Endothelial cell of umbilical vein (primary cell): ENCODE measurements around the gene BID. TPM values are rescaled to one million over a fixed set of nuclear protein-coding genes. Genes with fewer than 3 reads are reported as not detected.

Source experiments
- BruUV-seq: library from RNA; stranded (reverse); fragments of 400-500 nt; replicated peaks from 2 replicates; lab custom pipeline; 2021; lab: Mats Ljungman, UMichigan
- CTCF ChIA-PET: fragments of 300-600, 350-600 bp; sonication (Branson Sonifier 250); formaldehyde crosslinking; loops from one replicate; lab custom pipeline; 2021; ENCODE audit warnings: antibody characterized with exemption, inconsistent platforms; lab: Charles Lee
- POLR2A ChIA-PET: fragments of 300-600, 350-600 bp; sonication (Branson Sonifier 250); formaldehyde crosslinking; loops from one replicate; lab custom pipeline; 2021; ENCODE audit warnings: antibody characterized with exemption, inconsistent platforms; lab: Charles Lee
- DNase-seq: peaks from one replicate; pipeline ENCODE4 v3.0.0-alpha.2; 2011; ENCODE audit warnings: low read depth, low spot score
- FAIRE-seq: peaks from 2 replicates; lab custom pipeline; 2011; peaks lifted over from hg19 to GRCh38; lab: Jason Lieb, UNC
- H2AFZ ChIP-seq: 2 replicates; pipeline ENCODE4 v1.6.0; 2012; ENCODE audit warnings: low read depth, low read length, control low read depth, inconsistent platforms
- H3K27ac ChIP-seq: 2 replicates; pipeline ENCODE4 v1.5.1; 2011; ENCODE audit warnings: low read depth, mild to moderate bottlenecking, control low read depth, low read length, moderate library complexity; ENCODE audit not compliant: insufficient read depth
- H3K27me3 ChIP-seq, 2 experiments: 2 replicates each; pipeline versions ENCODE4 v1.6.0 to v1.6.1; 2011; ENCODE audit warnings: low read length in 2 of 2, mixed read lengths in 1 of 2; ENCODE audit not compliant: control insufficient read depth in 2 of 2, insufficient read depth in 2 of 2
- H3K36me3 ChIP-seq, 2 experiments: 2 replicates in 1 of 2; 3 replicates in 1 of 2; pipeline ENCODE4 v1.5.1; 2011; ENCODE audit warnings: low read length in 2 of 2, mild to moderate bottlenecking in 1 of 2, moderate library complexity in 1 of 2; ENCODE audit not compliant: control insufficient read depth in 2 of 2, insufficient read depth in 2 of 2; ENCODE audit errors: extremely low read depth in 1 of 2
- H3K4me1 ChIP-seq: 3 replicates; pipeline ENCODE4 v1.5.1; 2011; ENCODE audit warnings: mild to moderate bottlenecking, low read length; ENCODE audit not compliant: control insufficient read depth, insufficient read depth; ENCODE audit errors: extremely low read depth
- H3K4me2 ChIP-seq: 2 replicates; pipeline ENCODE4 v1.6.1; 2011; ENCODE audit warnings: low read length, control low read depth, mixed read lengths; ENCODE audit not compliant: insufficient read depth
- H3K4me3 ChIP-seq, 3 experiments: fragments of 200-600 bp in 1 of 3; sonication (generic), shearing (Covaris generic) in 1 of 3; replicated peaks in 1 of 3; 2 replicates each; pipeline ENCODE4 v1.5.1; 2011 to 2016; ENCODE audit warnings: control low read depth in 3 of 3, low read length in 3 of 3, mild to moderate bottlenecking in 2 of 3, inconsistent platforms in 1 of 3, low read depth in 1 of 3, moderate library complexity in 1 of 3; ENCODE audit not compliant: insufficient read depth in 1 of 3
- H3K79me2 ChIP-seq: 2 replicates; pipeline ENCODE4 v1.6.0; 2012; ENCODE audit warnings: low read length, inconsistent platforms; ENCODE audit not compliant: control insufficient read depth, insufficient read depth
- H3K9ac ChIP-seq: replicated peaks from 2 replicates; pipeline ENCODE3; 2011; ENCODE audit warnings: low read length, control low read depth; ENCODE audit not compliant: insufficient read depth; ENCODE audit errors: extremely low read depth
- H3K9me1 ChIP-seq: replicated peaks from 3 replicates; pipeline ENCODE4 v1.6.0; 2011; ENCODE audit warnings: mild to moderate bottlenecking, low read length; ENCODE audit not compliant: control insufficient read depth, insufficient read depth; ENCODE audit errors: extremely low read depth
- H3K9me3 ChIP-seq: replicated peaks from 2 replicates; pipeline ENCODE4 v1.5.1; 2012; ENCODE audit warnings: low read length, inconsistent platforms; ENCODE audit not compliant: control insufficient read depth, insufficient read depth
- H4K20me1 ChIP-seq: replicated peaks from 2 replicates; pipeline ENCODE3; 2011; ENCODE audit warnings: mild to moderate bottlenecking, low read length; ENCODE audit not compliant: control insufficient read depth, insufficient read depth; ENCODE audit errors: extremely low read depth
- EZH2 ChIP-seq: IDR thresholded peaks from 2 replicates; pipeline ENCODE4 v1.6.1; 2012; ENCODE audit warnings: borderline replicate concordance, low read depth, mild to moderate bottlenecking, moderate library complexity, low read length, inconsistent platforms; ENCODE audit not compliant: severe bottlenecking
- FOS ChIP-seq: IDR thresholded peaks from 2 replicates; pipeline ENCODE4 v1.6.1; 2011; ENCODE audit warnings: mild to moderate bottlenecking, low read length, moderate library complexity, borderline replicate concordance; ENCODE audit not compliant: insufficient read depth
- GATA2 ChIP-seq: IDR thresholded peaks from 2 replicates; pipeline ENCODE4 v1.7.0; 2011; ENCODE audit warnings: low read depth, mild to moderate bottlenecking, moderate library complexity, mixed read lengths, low read length; ENCODE audit not compliant: insufficient read length, insufficient read depth
- JUN ChIP-seq: IDR thresholded peaks from 2 replicates; pipeline ENCODE4 v1.6.1; 2011; ENCODE audit warnings: borderline replicate concordance, low read depth; ENCODE audit not compliant: insufficient read length, insufficient read depth
- MYC ChIP-seq: IDR thresholded peaks from one replicate; pipeline ENCODE4 v1.6.1; 2011; ENCODE audit warnings: mild to moderate bottlenecking, low read depth, low read length
- POLR2A ChIP-seq: IDR thresholded peaks from 2 replicates; pipeline ENCODE4 v1.6.1; 2012; ENCODE audit warnings: low read depth, mild to moderate bottlenecking, control low read depth, low read length
- POLR2AphosphoS5 ChIP-seq: IDR thresholded peaks from 2 replicates; pipeline ENCODE4 v1.6.1; 2012; ENCODE audit warnings: low read depth, mild to moderate bottlenecking, control low read depth, low read length, moderate library complexity; ENCODE audit not compliant: insufficient read depth
- dilution Hi-C: fragments of 300-500 bp; cut with MboI; formaldehyde crosslinking; loops from one replicate; pipeline ENCODE4 v1.15.0; 2019; ENCODE audit warnings: low sequenced_read_pairs; ENCODE audit not compliant: extremely low pct_ligation_motif_present
- intact Hi-C: fragments of 100-400 bp; cut with micrococcal nuclease; formaldehyde crosslinking; loops from one replicate; pipeline ENCODE4 v1.10.0; 2022
- polyA plus RNA-seq, 4 experiments: library from polyadenylated mRNA; depleted of rRNA in 3 of 4; stranded (reverse) in 3 of 4; unstranded in 1 of 4; fragments of >200 nt; gene quantifications; 2 replicates each; pipeline versions ENCODE4 v1.2.1 to v1.2.3, GENCODE V29; 2011 to 2012; ENCODE audit warnings: missing spikeins in 1 of 4
- total RNA-seq: library from RNA; stranded (reverse); gene quantifications from 2 replicates; pipeline ENCODE4 v1.2.3, GENCODE V29; 2021
- TF ChIP-seq, protein P1 (sequence below): IDR thresholded peaks from 2 replicates; pipeline ENCODE4 v1.6.1; 2011; ENCODE audit not compliant: insufficient read depth, insufficient read length
- TF ChIP-seq, protein P2 (sequence below), 2 donors: IDR thresholded peaks; 1 replicate in 1 of 2; 2 replicates in 1 of 2; pipeline ENCODE4 v1.5.1; 2011; ENCODE audit warnings: low read length in 2 of 2, mild to moderate bottlenecking in 2 of 2, moderate library complexity in 2 of 2, control low read depth in 1 of 2, inconsistent platforms in 1 of 2, low read depth in 1 of 2; ENCODE audit not compliant: insufficient read depth in 1 of 2; ENCODE audit errors: extremely low read depth in 1 of 2

The BID gene
- total and polyA plus RNA-seq, 2 donors (not counting 3 experiments of a cell fraction or from before 2014, with no cell fraction given) = 39.0 to 119 TPM

DNA sequence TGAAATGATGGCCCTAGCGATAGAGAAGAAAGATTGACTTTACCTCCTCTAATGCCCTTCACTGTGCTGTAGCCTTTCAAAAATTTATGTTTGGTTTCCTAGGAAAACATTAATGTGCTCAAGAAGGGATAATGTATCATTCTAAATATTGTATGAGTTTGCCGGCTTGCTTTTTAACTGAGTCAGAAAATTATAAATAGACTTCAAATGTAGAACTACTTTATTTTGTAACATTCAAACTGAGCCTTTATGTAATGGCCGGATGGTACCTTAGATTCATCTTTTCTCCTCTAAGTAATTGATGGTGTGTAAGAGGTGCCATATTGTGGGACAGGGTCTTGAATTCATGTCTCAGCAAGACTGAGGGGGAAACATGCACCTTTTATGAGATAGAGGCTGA lies 57.7 kb downstream of the BID start:
- no peaks in the 10 kb centered on the region for H3K27me3 ChIP-seq
- ChIA-PET CTCF (no interaction called here), POLR2A (no interaction called here)
- H3K27ac ChIP-seq = no peak overlapping the region
- H4K20me1 ChIP-seq = no peaks in the 10 kb centered on the region
- no peak overlapping the region for H3K4me3 ChIP-seq
- intact Hi-C loops (no loop called here), dilution Hi-C loops (no loop called here)
- no TSS peak for BruUV-seq
- peaks cover 4% of the 10 kb centered on the region for H3K4me1 ChIP-seq
- no peaks in the 10 kb centered on the region for H3K9me3 ChIP-seq
- TF ChIP-seq POLR2AphosphoS5 = no peak
- TF ChIP-seq, protein P1, sequence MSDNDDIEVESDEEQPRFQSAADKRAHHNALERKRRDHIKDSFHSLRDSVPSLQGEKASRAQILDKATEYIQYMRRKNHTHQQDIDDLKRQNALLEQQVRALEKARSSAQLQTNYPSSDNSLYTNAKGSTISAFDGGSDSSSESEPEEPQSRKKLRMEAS = no peak
- TF ChIP-seq, protein P2, sequence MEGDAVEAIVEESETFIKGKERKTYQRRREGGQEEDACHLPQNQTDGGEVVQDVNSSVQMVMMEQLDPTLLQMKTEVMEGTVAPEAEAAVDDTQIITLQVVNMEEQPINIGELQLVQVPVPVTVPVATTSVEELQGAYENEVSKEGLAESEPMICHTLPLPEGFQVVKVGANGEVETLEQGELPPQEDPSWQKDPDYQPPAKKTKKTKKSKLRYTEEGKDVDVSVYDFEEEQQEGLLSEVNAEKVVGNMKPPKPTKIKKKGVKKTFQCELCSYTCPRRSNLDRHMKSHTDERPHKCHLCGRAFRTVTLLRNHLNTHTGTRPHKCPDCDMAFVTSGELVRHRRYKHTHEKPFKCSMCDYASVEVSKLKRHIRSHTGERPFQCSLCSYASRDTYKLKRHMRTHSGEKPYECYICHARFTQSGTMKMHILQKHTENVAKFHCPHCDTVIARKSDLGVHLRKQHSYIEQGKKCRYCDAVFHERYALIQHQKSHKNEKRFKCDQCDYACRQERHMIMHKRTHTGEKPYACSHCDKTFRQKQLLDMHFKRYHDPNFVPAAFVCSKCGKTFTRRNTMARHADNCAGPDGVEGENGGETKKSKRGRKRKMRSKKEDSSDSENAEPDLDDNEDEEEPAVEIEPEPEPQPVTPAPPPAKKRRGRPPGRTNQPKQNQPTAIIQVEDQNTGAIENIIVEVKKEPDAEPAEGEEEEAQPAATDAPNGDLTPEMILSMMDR (IDR thresholded peaks at IDR 0.05; ENCODE audit: extremely low read depth in 1 of 2, insufficient read depth in 1 of 2, low read depth in 1 of 2, low read length in 2 of 2) = no peak
- no peak for TF ChIP-seq EZH2
- TF ChIP-seq POLR2A = no peak
- TF ChIP-seq FOS = no peak
- no peak for TF ChIP-seq GATA2
- TF ChIP-seq MYC = no peak
- TF ChIP-seq JUN = no peak
- peaks cover 21% of the 10 kb centered on the region for H3K79me2 ChIP-seq
- peaks cover 2% of the 10 kb centered on the region for H3K9me1 ChIP-seq
- no peak for FAIRE-seq
- H2AFZ ChIP-seq = no peak overlapping the region
- H3K9ac ChIP-seq = no peak overlapping the region
- H3K4me2 ChIP-seq = no peak overlapping the region
- no peaks in the 10 kb centered on the region for H3K36me3 ChIP-seq
- DNase-seq = no peak
